ENCODE results near the gene ZNF280D.

The ZNF280D gene

GRCh38 chr15:56608993-56609392, 124.3 kb downstream of the ZNF280D start:
- TF ChIP-seq SUZ12 (IDR thresholded peaks at IDR 0.05; ENCODE audit: extremely low read depth, insufficient read depth, insufficient read length) (no peak), ZNF274 (IDR thresholded peaks at IDR 0.05; ENCODE audit: low read depth, low read length) (no peak), YY1 (IDR thresholded peaks at IDR 0.05; ENCODE audit: insufficient read depth, insufficient read length) (no peak)
- no peak overlapping the region for H3K4me3 ChIP-seq (ENCODE audit: insufficient read length, low read depth)

GRCh38 chr15:56608140-56608778, 125.0 kb downstream of the ZNF280D start:
- H3K36me3 ChIP-seq (ENCODE audit: insufficient read depth, insufficient read length, low read length), result no peaks in the 10 kb centered on the region
- no peak overlapping the region for H3K4me3 ChIP-seq (ENCODE audit: insufficient read length, low read depth)
- TF ChIP-seq SUZ12 (IDR thresholded peaks at IDR 0.05; ENCODE audit: extremely low read depth, insufficient read depth, insufficient read length) (no peak), YY1 (IDR thresholded peaks at IDR 0.05; ENCODE audit: insufficient read depth, insufficient read length) (no peak), ZNF274 (IDR thresholded peaks at IDR 0.05; ENCODE audit: low read depth, low read length) (no peak)
- H3K27me3 ChIP-seq (ENCODE audit: insufficient read depth, insufficient read length), result no peaks in the 10 kb centered on the region
- H3K9me3 ChIP-seq (ENCODE audit: insufficient read depth, low read length), result no peaks in the 10 kb centered on the region
- no peak for DNase-seq (ENCODE audit: low read depth, low spot score)
- H3K4me1 ChIP-seq (ENCODE audit: insufficient read depth, insufficient read length), result no peaks in the 10 kb centered on the region
- no peak overlapping the region for H3K9ac ChIP-seq (ENCODE audit: insufficient read length, low read depth)

More at GRCh38 chr15:56608993-56609392, 124.3 kb downstream of the ZNF280D start:
- no peak for DNase-seq (ENCODE audit: low read depth, low spot score)
- no peak overlapping the region for H3K9ac ChIP-seq (ENCODE audit: insufficient read length, low read depth)
- no peaks in the 10 kb centered on the region for H3K27me3 ChIP-seq (ENCODE audit: insufficient read depth, insufficient read length)
- H3K9me3 ChIP-seq (ENCODE audit: insufficient read depth, low read length), result no peaks in the 10 kb centered on the region
- no peaks in the 10 kb centered on the region for H3K4me1 ChIP-seq (ENCODE audit: insufficient read depth, insufficient read length)
- no peaks in the 10 kb centered on the region for H3K36me3 ChIP-seq (ENCODE audit: insufficient read depth, insufficient read length, low read length)

DNA sequence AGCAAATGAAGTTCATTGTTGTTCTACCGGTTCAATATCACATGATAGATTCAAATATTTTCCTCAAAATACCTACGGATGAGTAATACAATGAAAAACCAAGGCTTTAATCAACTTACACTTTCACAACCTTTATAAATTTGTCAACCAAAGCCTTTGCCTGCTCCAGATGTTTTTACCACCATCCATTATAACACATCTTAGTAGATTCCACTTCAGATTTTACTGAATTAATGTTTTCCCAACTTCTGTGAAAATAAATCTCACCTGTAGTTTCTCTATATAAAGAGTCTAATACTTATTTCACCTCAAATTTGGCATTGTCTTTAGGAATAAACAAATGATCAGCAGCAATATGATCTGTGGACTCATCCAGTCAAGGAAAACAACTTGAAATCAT, 131.1 kb downstream of the ZNF280D start:
- TF ChIP-seq ZNF274 (IDR thresholded peaks at IDR 0.05; ENCODE audit: low read depth, low read length), result no peak
- TF ChIP-seq SUZ12 (IDR thresholded peaks at IDR 0.05; ENCODE audit: extremely low read depth, insufficient read depth, insufficient read length), result no peak
- TF ChIP-seq YY1 (IDR thresholded peaks at IDR 0.05; ENCODE audit: insufficient read depth, insufficient read length), result no peak
- no peak for DNase-seq (ENCODE audit: low read depth, low spot score)
- Histone ChIP-seq H3K9me3 (ENCODE audit: insufficient read depth, low read length) (peaks cover 21% of the 10 kb centered on the region), H3K4me3 (ENCODE audit: insufficient read length, low read depth) (no peak overlapping the region), H3K4me1 (ENCODE audit: insufficient read depth, insufficient read length) (no peaks in the 10 kb centered on the region), H3K27me3 (ENCODE audit: insufficient read depth, insufficient read length) (no peaks in the 10 kb centered on the region), H3K9ac (ENCODE audit: insufficient read length, low read depth) (no peak overlapping the region), H3K36me3 (ENCODE audit: insufficient read depth, insufficient read length, low read length) (no peaks in the 10 kb centered on the region)

DNA sequence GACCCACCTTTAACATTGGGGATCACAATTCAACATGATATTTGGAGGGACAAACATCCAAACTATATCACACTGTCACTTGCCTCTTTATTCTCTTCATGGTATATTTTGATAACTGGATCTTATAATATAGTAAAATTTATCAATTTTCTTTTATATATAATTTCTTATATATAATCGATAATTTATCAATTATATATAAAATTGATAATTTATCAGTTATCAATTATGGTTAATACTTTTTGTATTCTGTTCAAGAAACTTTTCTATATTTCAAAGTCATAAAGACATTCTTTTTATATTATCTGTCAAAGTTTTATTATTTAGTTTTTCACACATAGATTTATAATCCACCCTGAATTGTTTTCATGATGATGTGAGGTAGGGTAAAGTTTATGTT, 132.9 kb downstream of the ZNF280D start:
- TF ChIP-seq SUZ12 (IDR thresholded peaks at IDR 0.05; ENCODE audit: extremely low read depth, insufficient read depth, insufficient read length), result no peak
- TF ChIP-seq YY1 (IDR thresholded peaks at IDR 0.05; ENCODE audit: insufficient read depth, insufficient read length), result no peak
- no peak for TF ChIP-seq ZNF274 (IDR thresholded peaks at IDR 0.05; ENCODE audit: low read depth, low read length)
- H3K9ac ChIP-seq (ENCODE audit: insufficient read length, low read depth), result no peak overlapping the region
- no peaks in the 10 kb centered on the region for H3K36me3 ChIP-seq (ENCODE audit: insufficient read depth, insufficient read length, low read length)
- H3K9me3 ChIP-seq (ENCODE audit: insufficient read depth, low read length), result peaks cover 21% of the 10 kb centered on the region
- no peak for DNase-seq (ENCODE audit: low read depth, low spot score)
- no peak overlapping the region for H3K4me3 ChIP-seq (ENCODE audit: insufficient read length, low read depth)
- H3K27me3 ChIP-seq (ENCODE audit: insufficient read depth, insufficient read length), result no peaks in the 10 kb centered on the region
- H3K4me1 ChIP-seq (ENCODE audit: insufficient read depth, insufficient read length), result no peaks in the 10 kb centered on the region

- Histone ChIP-seq H3K4me1 (ENCODE audit: insufficient read depth, insufficient read length) (no peaks in the 10 kb centered on the region), H3K36me3 (ENCODE audit: insufficient read depth, insufficient read length, low read length) (no peaks in the 10 kb centered on the region), H3K9ac (ENCODE audit: insufficient read length, low read depth) (no peak overlapping the region), H3K9me3 (ENCODE audit: insufficient read depth, low read length) (peaks cover 21% of the 10 kb centered on the region), H3K27me3 (ENCODE audit: insufficient read depth, insufficient read length) (no peaks in the 10 kb centered on the region), H3K4me3 (ENCODE audit: insufficient read length, low read depth) (no peak overlapping the region)
- no peak for DNase-seq (ENCODE audit: low read depth, low spot score)
- TF ChIP-seq YY1 (IDR thresholded peaks at IDR 0.05; ENCODE audit: insufficient read depth, insufficient read length), result no peak
- TF ChIP-seq SUZ12 (IDR thresholded peaks at IDR 0.05; ENCODE audit: extremely low read depth, insufficient read depth, insufficient read length), result no peak
- TF ChIP-seq ZNF274 (IDR thresholded peaks at IDR 0.05; ENCODE audit: low read depth, low read length), result no peak
Observed at GRCh38 chr15:56598991-56599390, 134.3 kb downstream of the ZNF280D start.

- no peak for DNase-seq (ENCODE audit: low read depth, low spot score)
- TF ChIP-seq YY1 (IDR thresholded peaks at IDR 0.05; ENCODE audit: insufficient read depth, insufficient read length) (no peak), ZNF274 (IDR thresholded peaks at IDR 0.05; ENCODE audit: low read depth, low read length) (no peak), SUZ12 (IDR thresholded peaks at IDR 0.05; ENCODE audit: extremely low read depth, insufficient read depth, insufficient read length) (no peak)
- H3K27me3 ChIP-seq (ENCODE audit: insufficient read depth, insufficient read length), result no peaks in the 10 kb centered on the region
Observed at GRCh38 chr15:56587686-56588085, 145.6 kb downstream of the ZNF280D start.

GRCh38 chr15:56586206-56586605, 147.1 kb downstream of the ZNF280D start:
- TF ChIP-seq SUZ12 (IDR thresholded peaks at IDR 0.05; ENCODE audit: extremely low read depth, insufficient read depth, insufficient read length) (no peak), YY1 (IDR thresholded peaks at IDR 0.05; ENCODE audit: insufficient read depth, insufficient read length) (no peak), ZNF274 (IDR thresholded peaks at IDR 0.05; ENCODE audit: low read depth, low read length) (no peak)
- no peak overlapping the region for H3K4me3 ChIP-seq (ENCODE audit: insufficient read length, low read depth)

More at GRCh38 chr15:56587686-56588085, 145.6 kb downstream of the ZNF280D start:
- no peak overlapping the region for H3K4me3 ChIP-seq (ENCODE audit: insufficient read length, low read depth)
- no peak overlapping the region for H3K9ac ChIP-seq (ENCODE audit: insufficient read length, low read depth)
- no peaks in the 10 kb centered on the region for H3K4me1 ChIP-seq (ENCODE audit: insufficient read depth, insufficient read length)
- peaks cover 4% of the 10 kb centered on the region; the same call in 1 of the 2 replicates for H3K9me3 ChIP-seq (ENCODE audit: insufficient read depth, low read length)
- H3K36me3 ChIP-seq (ENCODE audit: insufficient read depth, insufficient read length, low read length), result no peaks in the 10 kb centered on the region

More at GRCh38 chr15:56586206-56586605, 147.1 kb downstream of the ZNF280D start:
- no peaks in the 10 kb centered on the region for H3K27me3 ChIP-seq (ENCODE audit: insufficient read depth, insufficient read length)
- H3K4me1 ChIP-seq (ENCODE audit: insufficient read depth, insufficient read length), result no peaks in the 10 kb centered on the region
- no peak for DNase-seq (ENCODE audit: low read depth, low spot score)
- no peak overlapping the region for H3K9ac ChIP-seq (ENCODE audit: insufficient read length, low read depth)
- H3K36me3 ChIP-seq (ENCODE audit: insufficient read depth, insufficient read length, low read length), result no peaks in the 10 kb centered on the region
- peaks cover 4% of the 10 kb centered on the region; the same call in 1 of the 2 replicates for H3K9me3 ChIP-seq (ENCODE audit: insufficient read depth, low read length)
